Upper lobe of left lung (tissue), 4 donors: ENCODE measurements around the gene EYS.

Source experiments
- POLR2A ChIP-seq, 4 donors: fragments of 450-650 bp; IDR thresholded peaks; one replicate each; pipeline ENCODE4 v1.5.1; 2016 to 2017; ENCODE audit warnings: antibody characterized with exemption in 4 of 4, mild to moderate bottlenecking in 2 of 4
- POLR2AphosphoS5 ChIP-seq, 2 donors: sonication (generic); formaldehyde crosslinking; IDR thresholded peaks; one replicate each; pipeline ENCODE4 v1.5.1; 2017; ENCODE audit warnings: antibody characterized with exemption in 2 of 2
- TF ChIP-seq, protein P1 (sequence below), 6 experiments: fragments of 450-650 bp in 4 of 6; fragments of 200-600 bp in 2 of 6; sonication (generic) in 2 of 6; IDR thresholded peaks; one replicate each; pipeline ENCODE4 v1.5.1; 2016 to 2019; ENCODE audit warnings: antibody characterized with exemption in 6 of 6

DNA sequence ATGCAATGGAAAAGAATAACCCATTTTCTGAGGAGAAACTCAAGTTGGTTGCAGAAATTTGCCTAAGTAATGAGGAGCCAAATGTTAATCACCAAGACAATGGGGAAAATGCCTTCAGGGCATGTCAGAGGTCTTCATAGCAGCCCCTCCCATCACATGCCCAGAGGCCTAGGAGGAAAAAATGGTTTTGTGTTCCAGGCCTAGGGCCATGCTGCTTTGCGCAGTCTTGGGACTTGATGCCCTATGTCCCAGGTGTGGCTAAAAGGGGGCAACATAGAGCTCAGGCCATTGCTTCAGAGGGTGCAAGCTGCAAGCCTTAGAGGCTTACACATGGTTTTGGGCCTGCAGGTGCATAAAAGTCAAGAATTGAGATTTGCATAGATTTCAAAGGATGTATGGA lies 485.9 kb downstream of the EYS start:
- TF ChIP-seq, protein P1, sequence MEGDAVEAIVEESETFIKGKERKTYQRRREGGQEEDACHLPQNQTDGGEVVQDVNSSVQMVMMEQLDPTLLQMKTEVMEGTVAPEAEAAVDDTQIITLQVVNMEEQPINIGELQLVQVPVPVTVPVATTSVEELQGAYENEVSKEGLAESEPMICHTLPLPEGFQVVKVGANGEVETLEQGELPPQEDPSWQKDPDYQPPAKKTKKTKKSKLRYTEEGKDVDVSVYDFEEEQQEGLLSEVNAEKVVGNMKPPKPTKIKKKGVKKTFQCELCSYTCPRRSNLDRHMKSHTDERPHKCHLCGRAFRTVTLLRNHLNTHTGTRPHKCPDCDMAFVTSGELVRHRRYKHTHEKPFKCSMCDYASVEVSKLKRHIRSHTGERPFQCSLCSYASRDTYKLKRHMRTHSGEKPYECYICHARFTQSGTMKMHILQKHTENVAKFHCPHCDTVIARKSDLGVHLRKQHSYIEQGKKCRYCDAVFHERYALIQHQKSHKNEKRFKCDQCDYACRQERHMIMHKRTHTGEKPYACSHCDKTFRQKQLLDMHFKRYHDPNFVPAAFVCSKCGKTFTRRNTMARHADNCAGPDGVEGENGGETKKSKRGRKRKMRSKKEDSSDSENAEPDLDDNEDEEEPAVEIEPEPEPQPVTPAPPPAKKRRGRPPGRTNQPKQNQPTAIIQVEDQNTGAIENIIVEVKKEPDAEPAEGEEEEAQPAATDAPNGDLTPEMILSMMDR (IDR thresholded peaks at IDR 0.05): no peak
- no peak for TF ChIP-seq POLR2A (IDR thresholded peaks at IDR 0.05)
- TF ChIP-seq POLR2AphosphoS5 (IDR thresholded peaks at IDR 0.05): no peak
